Suprapubic skin (tissue), 4 donors: ENCODE measurements around the gene RNF133.

ENCODE experiments used
- EP300 ChIP-seq: sonication (generic); formaldehyde crosslinking; IDR thresholded peaks from one replicate; pipeline ENCODE4 v1.6.1; 2017; ENCODE audit warnings: antibody characterized with exemption
- POLR2A ChIP-seq, 2 donors: fragments of 450-650 bp; IDR thresholded peaks; one replicate each; pipeline ENCODE4 v1.6.1; 2017; ENCODE audit warnings: antibody characterized with exemption in 2 of 2, mild to moderate bottlenecking in 2 of 2, moderate library complexity in 2 of 2
- POLR2AphosphoS5 ChIP-seq, 3 donors: sonication (generic); formaldehyde crosslinking; IDR thresholded peaks; one replicate each; pipeline ENCODE4 v1.6.1; 2017; ENCODE audit warnings: antibody characterized with exemption in 3 of 3
- TF ChIP-seq, protein P1 (sequence below), 2 donors: fragments of 200-600 bp in 1 of 2; fragments of 450-650 bp in 1 of 2; sonication (generic) in 1 of 2; IDR thresholded peaks; one replicate each; pipeline ENCODE4 v1.5.1; 2016 to 2019; ENCODE audit warnings: antibody characterized with exemption in 2 of 2, mild to moderate bottlenecking in 1 of 2, moderate library complexity in 1 of 2

DNA sequence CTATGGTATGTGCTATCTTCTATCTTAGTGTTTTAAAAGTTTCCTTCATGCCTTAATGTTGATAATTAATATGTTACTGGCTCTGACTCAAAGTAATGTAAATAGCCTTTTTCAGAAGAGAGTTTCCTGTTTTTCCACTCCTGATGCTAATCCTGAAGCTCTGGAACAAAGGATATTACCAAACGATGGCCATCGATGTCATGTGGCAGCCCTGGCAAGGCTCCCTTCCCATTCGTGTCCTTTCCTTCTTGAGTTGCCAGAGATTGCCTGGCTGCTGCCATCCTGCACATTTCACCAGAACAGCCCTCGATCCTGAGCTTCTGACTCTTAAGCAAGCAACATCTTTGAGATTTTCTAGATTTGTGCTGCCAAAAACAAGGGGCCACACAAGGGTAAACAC lies 46.0 kb downstream of the RNF133 start:
- TF ChIP-seq EP300 (no peak), POLR2A (IDR thresholded peaks at IDR 0.05) (no peak), POLR2AphosphoS5 (IDR thresholded peaks at IDR 0.05) (no peak)
- TF ChIP-seq, protein P1, sequence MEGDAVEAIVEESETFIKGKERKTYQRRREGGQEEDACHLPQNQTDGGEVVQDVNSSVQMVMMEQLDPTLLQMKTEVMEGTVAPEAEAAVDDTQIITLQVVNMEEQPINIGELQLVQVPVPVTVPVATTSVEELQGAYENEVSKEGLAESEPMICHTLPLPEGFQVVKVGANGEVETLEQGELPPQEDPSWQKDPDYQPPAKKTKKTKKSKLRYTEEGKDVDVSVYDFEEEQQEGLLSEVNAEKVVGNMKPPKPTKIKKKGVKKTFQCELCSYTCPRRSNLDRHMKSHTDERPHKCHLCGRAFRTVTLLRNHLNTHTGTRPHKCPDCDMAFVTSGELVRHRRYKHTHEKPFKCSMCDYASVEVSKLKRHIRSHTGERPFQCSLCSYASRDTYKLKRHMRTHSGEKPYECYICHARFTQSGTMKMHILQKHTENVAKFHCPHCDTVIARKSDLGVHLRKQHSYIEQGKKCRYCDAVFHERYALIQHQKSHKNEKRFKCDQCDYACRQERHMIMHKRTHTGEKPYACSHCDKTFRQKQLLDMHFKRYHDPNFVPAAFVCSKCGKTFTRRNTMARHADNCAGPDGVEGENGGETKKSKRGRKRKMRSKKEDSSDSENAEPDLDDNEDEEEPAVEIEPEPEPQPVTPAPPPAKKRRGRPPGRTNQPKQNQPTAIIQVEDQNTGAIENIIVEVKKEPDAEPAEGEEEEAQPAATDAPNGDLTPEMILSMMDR (IDR thresholded peaks at IDR 0.05): no peak
